ENCODE data around the gene TACR1.
A peak's percentile ranks its signal among the peaks of the same experiment; 100 is the strongest.

TACR1 gene

DNA sequence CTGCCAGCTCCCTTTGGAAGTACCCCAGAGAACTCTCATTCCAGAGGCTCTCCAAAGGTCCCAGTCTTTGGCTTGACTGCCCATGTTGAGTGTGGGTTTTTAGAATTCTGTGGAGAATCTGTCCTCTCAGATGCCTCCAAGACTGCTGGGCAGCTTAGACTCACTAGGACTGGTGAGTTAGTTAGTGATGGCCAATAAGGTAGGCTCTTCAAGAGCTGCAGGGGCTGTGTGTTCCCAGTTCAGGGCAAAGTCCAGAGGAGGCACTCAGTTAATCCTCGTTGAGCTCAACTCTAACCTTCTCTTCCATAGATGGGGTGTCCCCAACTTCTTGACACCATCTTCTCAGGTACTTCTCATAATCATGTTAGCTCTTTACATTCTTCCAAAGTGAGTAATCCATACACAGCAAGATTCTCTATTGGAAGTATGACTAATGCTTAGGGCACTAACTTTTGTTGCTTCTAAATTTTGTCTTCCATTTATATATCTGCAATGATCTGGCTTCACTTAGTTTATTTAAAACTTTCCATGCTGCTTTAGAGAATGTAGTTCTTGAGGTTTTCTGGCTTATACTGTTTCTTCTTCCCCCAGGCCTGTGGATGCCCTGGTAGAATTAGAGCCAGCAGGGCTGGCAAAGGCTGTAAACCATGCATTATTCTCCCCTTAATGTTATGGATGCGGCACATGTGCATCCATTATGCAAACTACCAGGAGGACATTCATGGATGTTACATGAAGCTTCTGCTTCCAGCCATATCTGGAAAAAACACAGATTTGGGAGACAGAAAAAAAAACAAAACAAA is 151.9 kb downstream of the TACR1 start:
- H3K36me3 ChIP-seq (ENCODE audit: low read depth), result no peaks in the 10 kb centered on the region
- DNase-seq (ENCODE audit: low spot score), result no peak
- peak; percentile 71 for ATAC-seq (ENCODE audit: low read depth)
- H3K9me3 ChIP-seq (ENCODE audit: severe bottlenecking), result no peaks in the 10 kb centered on the region
- H3K27ac ChIP-seq (ENCODE audit: poor library complexity, severe bottlenecking), result no peak overlapping the region
- peaks cover 6% of the 10 kb centered on the region for H3K4me1 ChIP-seq (ENCODE audit: insufficient read depth, poor library complexity, severe bottlenecking)
- TF ChIP-seq, protein P1, sequence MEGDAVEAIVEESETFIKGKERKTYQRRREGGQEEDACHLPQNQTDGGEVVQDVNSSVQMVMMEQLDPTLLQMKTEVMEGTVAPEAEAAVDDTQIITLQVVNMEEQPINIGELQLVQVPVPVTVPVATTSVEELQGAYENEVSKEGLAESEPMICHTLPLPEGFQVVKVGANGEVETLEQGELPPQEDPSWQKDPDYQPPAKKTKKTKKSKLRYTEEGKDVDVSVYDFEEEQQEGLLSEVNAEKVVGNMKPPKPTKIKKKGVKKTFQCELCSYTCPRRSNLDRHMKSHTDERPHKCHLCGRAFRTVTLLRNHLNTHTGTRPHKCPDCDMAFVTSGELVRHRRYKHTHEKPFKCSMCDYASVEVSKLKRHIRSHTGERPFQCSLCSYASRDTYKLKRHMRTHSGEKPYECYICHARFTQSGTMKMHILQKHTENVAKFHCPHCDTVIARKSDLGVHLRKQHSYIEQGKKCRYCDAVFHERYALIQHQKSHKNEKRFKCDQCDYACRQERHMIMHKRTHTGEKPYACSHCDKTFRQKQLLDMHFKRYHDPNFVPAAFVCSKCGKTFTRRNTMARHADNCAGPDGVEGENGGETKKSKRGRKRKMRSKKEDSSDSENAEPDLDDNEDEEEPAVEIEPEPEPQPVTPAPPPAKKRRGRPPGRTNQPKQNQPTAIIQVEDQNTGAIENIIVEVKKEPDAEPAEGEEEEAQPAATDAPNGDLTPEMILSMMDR (IDR thresholded peaks at IDR 0.05; ENCODE audit: poor library complexity, severe bottlenecking), result no peak
- no peaks in the 10 kb centered on the region for H3K27me3 ChIP-seq (ENCODE audit: insufficient read depth, poor library complexity, severe bottlenecking)
- no peak overlapping the region for H3K4me3 ChIP-seq (ENCODE audit: severe bottlenecking)

DNA sequence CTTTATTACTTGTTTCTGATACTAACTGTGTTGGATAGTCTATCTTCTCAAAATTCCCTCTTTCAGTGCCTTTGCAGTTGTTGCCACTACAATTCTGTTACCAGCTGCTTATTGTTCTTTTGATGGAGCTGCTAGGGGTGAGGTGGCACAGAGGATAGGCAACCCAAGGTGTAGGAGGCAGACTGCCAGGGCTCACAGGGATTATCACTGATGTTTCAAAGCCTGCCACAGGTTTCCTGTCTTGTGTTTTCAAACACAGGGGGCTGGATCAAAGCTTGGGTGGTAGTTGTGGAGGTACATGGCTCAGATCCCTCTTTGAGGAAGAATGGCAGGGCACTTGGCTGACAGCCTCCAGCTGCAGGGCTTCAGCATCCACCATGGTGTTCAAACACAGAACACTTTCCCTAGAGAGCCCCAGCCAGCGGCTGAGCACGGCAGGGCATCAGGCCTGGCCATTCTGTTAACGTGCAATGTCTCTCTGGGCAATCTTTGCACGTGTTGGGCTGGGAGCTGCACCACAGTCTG is 153.7 kb downstream of the TACR1 start:
- ATAC-seq (ENCODE audit: low read depth), result no peak
- TF ChIP-seq, protein P1 (IDR thresholded peaks at IDR 0.05; ENCODE audit: poor library complexity, severe bottlenecking), result no peak
- Histone ChIP-seq H3K4me1 (ENCODE audit: insufficient read depth, poor library complexity, severe bottlenecking) (peaks cover 6% of the 10 kb centered on the region), H3K9me3 (ENCODE audit: severe bottlenecking) (no peaks in the 10 kb centered on the region), H3K27ac (ENCODE audit: poor library complexity, severe bottlenecking) (no peak overlapping the region), H3K27me3 (ENCODE audit: insufficient read depth, poor library complexity, severe bottlenecking) (no peaks in the 10 kb centered on the region), H3K4me3 (ENCODE audit: severe bottlenecking) (no peak overlapping the region), H3K36me3 (ENCODE audit: low read depth) (no peaks in the 10 kb centered on the region)
- DNase-seq (ENCODE audit: low spot score), result no peak

DNA sequence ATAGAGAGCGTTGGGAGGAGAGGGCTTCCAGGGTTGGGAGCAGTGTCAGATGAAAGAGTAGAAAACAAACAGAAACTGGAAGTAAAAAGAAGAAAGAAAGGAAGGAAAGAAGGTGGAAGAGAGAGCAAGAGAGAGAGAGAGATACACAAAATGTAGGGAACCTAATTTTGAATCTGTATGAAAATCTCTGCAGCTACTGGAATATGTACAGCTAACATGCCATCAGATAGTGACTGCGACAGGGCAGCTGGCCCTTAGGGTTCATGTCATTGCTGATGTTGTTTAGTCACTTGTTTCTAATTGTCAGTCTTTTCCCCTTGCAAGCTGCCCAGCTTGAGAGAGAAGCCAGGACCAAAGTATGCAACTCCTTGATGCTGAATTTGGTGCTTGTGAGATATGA is 155.0 kb downstream of the TACR1 start:
- Histone ChIP-seq H3K27ac (ENCODE audit: poor library complexity, severe bottlenecking) (no peak overlapping the region), H3K9me3 (ENCODE audit: severe bottlenecking) (no peaks in the 10 kb centered on the region), H3K4me1 (ENCODE audit: insufficient read depth, poor library complexity, severe bottlenecking) (peaks cover 6% of the 10 kb centered on the region), H3K4me3 (ENCODE audit: severe bottlenecking) (no peak overlapping the region), H3K27me3 (ENCODE audit: insufficient read depth, poor library complexity, severe bottlenecking) (no peaks in the 10 kb centered on the region), H3K36me3 (ENCODE audit: low read depth) (no peaks in the 10 kb centered on the region)
- ATAC-seq (ENCODE audit: low read depth) (no peak), DNase-seq (ENCODE audit: low spot score) (no peak)
- TF ChIP-seq, protein P1 (IDR thresholded peaks at IDR 0.05; ENCODE audit: poor library complexity, severe bottlenecking), result no peak

DNA sequence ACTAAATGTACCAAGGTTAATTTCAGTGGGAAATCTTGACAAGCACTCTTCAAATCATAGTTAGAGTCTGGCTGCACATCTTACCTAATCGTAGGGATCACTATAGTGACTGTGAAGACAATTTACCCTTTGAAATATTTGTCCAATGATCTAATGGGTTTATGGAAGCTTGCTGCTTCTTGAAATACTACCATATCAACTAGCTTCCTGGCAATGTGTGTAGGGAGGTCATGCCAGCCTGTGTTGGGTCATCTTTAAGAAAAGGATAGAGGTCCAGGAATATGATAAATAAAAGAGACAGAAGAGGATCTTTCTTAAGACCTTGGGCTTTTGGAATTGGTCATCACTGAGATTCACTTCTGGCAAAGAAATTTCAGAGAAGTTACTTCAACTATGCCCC is 156.5 kb downstream of the TACR1 start:
- DNase-seq (ENCODE audit: low spot score) (no peak), ATAC-seq (ENCODE audit: low read depth) (no peak)
- TF ChIP-seq, protein P1 (IDR thresholded peaks at IDR 0.05; ENCODE audit: poor library complexity, severe bottlenecking), result no peak

More for the DNA sequence above, 156.5 kb downstream of the TACR1 start:
- Histone ChIP-seq H3K27ac (ENCODE audit: poor library complexity, severe bottlenecking) (no peak overlapping the region), H3K27me3 (ENCODE audit: insufficient read depth, poor library complexity, severe bottlenecking) (no peaks in the 10 kb centered on the region), H3K4me3 (ENCODE audit: severe bottlenecking) (no peak overlapping the region), H3K36me3 (ENCODE audit: low read depth) (no peaks in the 10 kb centered on the region), H3K4me1 (ENCODE audit: insufficient read depth, poor library complexity, severe bottlenecking) (peaks cover 3% of the 10 kb centered on the region), H3K9me3 (ENCODE audit: severe bottlenecking) (no peaks in the 10 kb centered on the region)
